OCI-LY7 (cell line): ENCODE results near the gene TMEM260.

Experiments
- EZH2phosphoT487 ChIP-seq: fragments of 200-600 bp; sonication (generic); IDR thresholded peaks from 2 replicates; pipeline ENCODE4 v1.6.1; 2018; ENCODE audit warnings: low read depth, borderline replicate concordance, mild to moderate bottlenecking, mixed run types, antibody characterized with exemption, low read length, moderate library complexity, mixed read lengths
- TF ChIP-seq, protein P1 (sequence below): fragments of 200-600 bp; sonication (generic); conservative IDR thresholded peaks from 2 replicates; pipeline ENCODE4 v1.5.1; 2014; ENCODE audit warnings: mild to moderate bottlenecking, antibody characterized with exemption, low read length, moderate library complexity, mixed read lengths

DNA sequence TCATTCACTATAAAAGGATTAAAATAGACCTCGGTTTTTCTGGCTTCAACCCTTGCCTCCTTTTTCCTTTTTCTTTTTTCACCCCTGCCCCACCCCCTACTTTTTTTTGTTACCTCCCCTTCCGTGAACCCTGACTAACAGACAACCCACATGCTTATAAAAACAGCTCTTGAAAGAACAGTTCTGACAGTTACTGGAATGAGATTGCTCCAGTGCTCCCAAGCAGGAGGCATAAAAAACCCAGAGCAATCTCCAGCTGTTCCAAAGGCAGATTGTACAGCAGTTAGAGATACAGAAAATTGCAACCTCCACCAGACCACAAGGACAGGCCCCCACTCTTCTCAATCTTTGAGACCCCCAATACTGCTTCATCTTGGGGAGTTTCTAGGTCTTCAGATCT is 29.9 kb upstream of the TMEM260 start:
- TF ChIP-seq, protein P1, sequence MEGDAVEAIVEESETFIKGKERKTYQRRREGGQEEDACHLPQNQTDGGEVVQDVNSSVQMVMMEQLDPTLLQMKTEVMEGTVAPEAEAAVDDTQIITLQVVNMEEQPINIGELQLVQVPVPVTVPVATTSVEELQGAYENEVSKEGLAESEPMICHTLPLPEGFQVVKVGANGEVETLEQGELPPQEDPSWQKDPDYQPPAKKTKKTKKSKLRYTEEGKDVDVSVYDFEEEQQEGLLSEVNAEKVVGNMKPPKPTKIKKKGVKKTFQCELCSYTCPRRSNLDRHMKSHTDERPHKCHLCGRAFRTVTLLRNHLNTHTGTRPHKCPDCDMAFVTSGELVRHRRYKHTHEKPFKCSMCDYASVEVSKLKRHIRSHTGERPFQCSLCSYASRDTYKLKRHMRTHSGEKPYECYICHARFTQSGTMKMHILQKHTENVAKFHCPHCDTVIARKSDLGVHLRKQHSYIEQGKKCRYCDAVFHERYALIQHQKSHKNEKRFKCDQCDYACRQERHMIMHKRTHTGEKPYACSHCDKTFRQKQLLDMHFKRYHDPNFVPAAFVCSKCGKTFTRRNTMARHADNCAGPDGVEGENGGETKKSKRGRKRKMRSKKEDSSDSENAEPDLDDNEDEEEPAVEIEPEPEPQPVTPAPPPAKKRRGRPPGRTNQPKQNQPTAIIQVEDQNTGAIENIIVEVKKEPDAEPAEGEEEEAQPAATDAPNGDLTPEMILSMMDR = no peak
- TF ChIP-seq EZH2phosphoT487 = no peak
